Neural cell (in vitro differentiated cells): Measurements from ENCODE around the gene GALNT2. TPM values are rescaled to one million over a fixed set of nuclear protein-coding genes. Genes with fewer than 3 reads are reported as not detected.

Experiments
- H2AFZ ChIP-seq: fragments of 200-600, 300-800 bp; sonication (generic), shearing (Covaris generic); 2 replicates; pipeline ENCODE4 v1.6.0; 2014; ENCODE audit warnings: low read depth, mild to moderate bottlenecking, antibody characterized with exemption, low read length, moderate library complexity
- H3F3A ChIP-seq: fragments of 200-600 bp; shearing (Covaris generic); 2 replicates; pipeline ENCODE4 v1.6.1; 2016; ENCODE audit warnings: mild to moderate bottlenecking, moderate library complexity, mixed read lengths, antibody characterized with exemption, low read length; ENCODE audit not compliant: insufficient read depth, poor library complexity, severe bottlenecking
- H3K27ac ChIP-seq: fragments of 200-600, 300-800 bp; sonication (generic), shearing (Covaris generic); 2 replicates; pipeline ENCODE4 v1.5.1; 2014; ENCODE audit warnings: mild to moderate bottlenecking, low read length, moderate library complexity
- H3K27me3 ChIP-seq: fragments of 300-800, 200-600 bp; sonication (generic), shearing (Covaris generic); 2 replicates; pipeline ENCODE4 v1.6.0; 2014; ENCODE audit warnings: mild to moderate bottlenecking, low read depth, low read length, moderate library complexity; ENCODE audit not compliant: insufficient read depth
- H3K36me3 ChIP-seq: fragments of 300-800, 200-600 bp; sonication (generic), shearing (Covaris generic); 2 replicates; pipeline ENCODE4 v1.5.1; 2014; ENCODE audit warnings: mild to moderate bottlenecking, antibody characterized with exemption, low read length, moderate library complexity; ENCODE audit not compliant: insufficient read depth
- H3K4me2 ChIP-seq: fragments of 300-800, 200-600 bp; sonication (generic), shearing (Covaris generic); 2 replicates; pipeline ENCODE4 v1.6.0; 2014; ENCODE audit warnings: mild to moderate bottlenecking, low read length
- H3K4me3 ChIP-seq: fragments of 300-800, 200-600 bp; sonication (generic), shearing (Covaris generic); 2 replicates; pipeline ENCODE4 v1.5.1; 2014; ENCODE audit warnings: mild to moderate bottlenecking, low read length, moderate library complexity
- H3K79me2 ChIP-seq: fragments of 200-600 bp; shearing (Covaris generic); replicated peaks from 2 replicates; pipeline ENCODE4 v1.6.0; 2014; ENCODE audit warnings: mild to moderate bottlenecking, low read length, moderate library complexity; ENCODE audit not compliant: insufficient read depth
- H3K9ac ChIP-seq: fragments of 300-800, 200-600 bp; sonication (generic), shearing (Covaris generic); 2 replicates; pipeline ENCODE4 v1.6.1; 2016; ENCODE audit warnings: mild to moderate bottlenecking, low read length, mixed read lengths
- H3K9me2 ChIP-seq: fragments of 200-600 bp; shearing (Covaris generic); 2 replicates; pipeline ENCODE4 v1.6.1; 2016; ENCODE audit warnings: mild to moderate bottlenecking, low read length, mixed read lengths; ENCODE audit not compliant: insufficient read depth
- H3K9me3 ChIP-seq: fragments of 200-600, 300-800 bp; sonication (generic), shearing (Covaris generic); 2 replicates; pipeline ENCODE4 v1.6.1; 2016; ENCODE audit warnings: mild to moderate bottlenecking, mixed run types, low read length, moderate library complexity, mixed read lengths
- H4K20me1 ChIP-seq: fragments of 200-600 bp; shearing (Covaris generic); 2 replicates; pipeline ENCODE4 v1.6.1; 2016; ENCODE audit warnings: mild to moderate bottlenecking, mixed run types; ENCODE audit not compliant: insufficient read depth
- EP300 ChIP-seq: fragments of 450-650 bp; conservative IDR thresholded peaks from 2 replicates; pipeline ENCODE4 v1.6.1; 2014; ENCODE audit warnings: antibody characterized with exemption, mild to moderate bottlenecking, moderate library complexity; ENCODE audit not compliant: poor library complexity, severe bottlenecking
- EZH2 ChIP-seq: fragments of 200-600, 300-800 bp; shearing (Covaris generic), sonication (generic); IDR thresholded peaks from 2 replicates; pipeline ENCODE4 v1.6.1; 2014; ENCODE audit warnings: antibody characterized with exemption, low read length, borderline replicate concordance, mild to moderate bottlenecking; ENCODE audit not compliant: insufficient read depth, poor library complexity, severe bottlenecking
- MXI1 ChIP-seq: fragments of 450-650 bp; conservative IDR thresholded peaks from 2 replicates; pipeline ENCODE4 v1.6.1; 2014; ENCODE audit warnings: antibody characterized with exemption, mild to moderate bottlenecking; ENCODE audit not compliant: poor library complexity, severe bottlenecking
- POLR2AphosphoS5 ChIP-seq: IDR thresholded peaks from 2 replicates; pipeline ENCODE4 v1.6.1; 2012
- RAD21 ChIP-seq: fragments of 450-650 bp; conservative IDR thresholded peaks from 2 replicates; pipeline ENCODE4 v1.6.1; 2014; ENCODE audit warnings: antibody characterized with exemption, mild to moderate bottlenecking, moderate library complexity
- SMC3 ChIP-seq: fragments of 450-650 bp; conservative IDR thresholded peaks from 2 replicates; pipeline ENCODE4 v1.6.1; 2014; ENCODE audit warnings: antibody characterized with exemption, mild to moderate bottlenecking, moderate library complexity; ENCODE audit not compliant: poor library complexity
- TAF1 ChIP-seq: IDR thresholded peaks from 2 replicates; pipeline ENCODE4 v1.6.1; 2012; ENCODE audit warnings: low read depth
- polyA plus RNA-seq: library from polyadenylated mRNA; depleted of rRNA; stranded (reverse); fragments of >200 nt; gene quantifications from 2 replicates; pipeline ENCODE4 v1.2.3, GENCODE V29; 2014
- TF ChIP-seq, protein P1 (sequence below): IDR thresholded peaks from 2 replicates; pipeline ENCODE4 v1.6.1; 2012; ENCODE audit warnings: borderline replicate concordance
- TF ChIP-seq, protein P2 (sequence below): fragments of 450-650 bp; IDR thresholded peaks from 2 replicates; pipeline ENCODE4 v1.5.1; 2014; ENCODE audit warnings: antibody characterized with exemption, mild to moderate bottlenecking, moderate library complexity; ENCODE audit not compliant: poor library complexity, severe bottlenecking

Gene GALNT2
- polyA plus RNA-seq, 1 donor from 2014 or later = 38.8 TPM

DNA sequence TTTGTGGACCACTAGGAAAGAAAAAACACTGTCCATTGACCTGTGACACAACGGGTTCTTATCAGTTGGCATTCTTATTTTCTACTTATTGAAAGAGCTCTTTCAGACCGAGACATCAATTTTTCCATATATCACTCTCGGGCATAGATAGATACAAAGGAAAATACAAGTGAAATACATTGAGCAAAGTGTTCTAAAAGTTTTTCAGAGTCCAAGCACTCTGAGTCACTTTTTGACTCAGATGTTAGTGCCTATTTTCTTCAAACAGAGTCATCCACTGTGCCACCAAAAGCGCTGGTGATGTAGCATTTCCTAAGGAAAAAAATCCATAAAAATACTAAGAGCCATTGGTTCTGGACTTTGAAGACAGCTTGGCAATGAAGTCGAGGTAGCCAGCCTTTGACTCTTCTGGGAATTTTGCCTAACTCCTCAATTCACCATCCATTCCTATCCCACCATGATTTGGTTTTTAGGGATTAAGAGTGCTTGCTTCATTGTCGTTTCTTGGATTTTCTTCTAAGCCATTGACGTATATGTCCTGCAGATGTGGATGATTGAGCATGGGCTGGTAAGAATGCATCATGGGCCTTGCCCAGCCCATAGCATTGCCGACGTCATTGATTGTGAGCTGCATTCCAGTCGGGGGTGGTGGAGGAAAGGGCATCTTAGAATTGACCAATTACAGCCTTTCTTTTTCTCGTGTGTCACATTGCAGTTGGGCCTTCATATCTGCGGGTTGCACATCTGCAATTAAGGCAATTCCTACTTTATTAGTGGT is 10.6 kb downstream of the GALNT2 start:
- no peaks in the 10 kb centered on the region for H3F3A ChIP-seq
- H3K4me3 ChIP-seq = no peak overlapping the region
- peaks cover 52% of the 10 kb centered on the region for H3K79me2 ChIP-seq
- no peaks in the 10 kb centered on the region for H3K27me3 ChIP-seq
- TF ChIP-seq, protein P1, sequence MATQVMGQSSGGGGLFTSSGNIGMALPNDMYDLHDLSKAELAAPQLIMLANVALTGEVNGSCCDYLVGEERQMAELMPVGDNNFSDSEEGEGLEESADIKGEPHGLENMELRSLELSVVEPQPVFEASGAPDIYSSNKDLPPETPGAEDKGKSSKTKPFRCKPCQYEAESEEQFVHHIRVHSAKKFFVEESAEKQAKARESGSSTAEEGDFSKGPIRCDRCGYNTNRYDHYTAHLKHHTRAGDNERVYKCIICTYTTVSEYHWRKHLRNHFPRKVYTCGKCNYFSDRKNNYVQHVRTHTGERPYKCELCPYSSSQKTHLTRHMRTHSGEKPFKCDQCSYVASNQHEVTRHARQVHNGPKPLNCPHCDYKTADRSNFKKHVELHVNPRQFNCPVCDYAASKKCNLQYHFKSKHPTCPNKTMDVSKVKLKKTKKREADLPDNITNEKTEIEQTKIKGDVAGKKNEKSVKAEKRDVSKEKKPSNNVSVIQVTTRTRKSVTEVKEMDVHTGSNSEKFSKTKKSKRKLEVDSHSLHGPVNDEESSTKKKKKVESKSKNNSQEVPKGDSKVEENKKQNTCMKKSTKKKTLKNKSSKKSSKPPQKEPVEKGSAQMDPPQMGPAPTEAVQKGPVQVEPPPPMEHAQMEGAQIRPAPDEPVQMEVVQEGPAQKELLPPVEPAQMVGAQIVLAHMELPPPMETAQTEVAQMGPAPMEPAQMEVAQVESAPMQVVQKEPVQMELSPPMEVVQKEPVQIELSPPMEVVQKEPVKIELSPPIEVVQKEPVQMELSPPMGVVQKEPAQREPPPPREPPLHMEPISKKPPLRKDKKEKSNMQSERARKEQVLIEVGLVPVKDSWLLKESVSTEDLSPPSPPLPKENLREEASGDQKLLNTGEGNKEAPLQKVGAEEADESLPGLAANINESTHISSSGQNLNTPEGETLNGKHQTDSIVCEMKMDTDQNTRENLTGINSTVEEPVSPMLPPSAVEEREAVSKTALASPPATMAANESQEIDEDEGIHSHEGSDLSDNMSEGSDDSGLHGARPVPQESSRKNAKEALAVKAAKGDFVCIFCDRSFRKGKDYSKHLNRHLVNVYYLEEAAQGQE = no peak
- TF ChIP-seq POLR2AphosphoS5 (no peak), TAF1 (no peak), EP300 (no peak), RAD21 (no peak), EZH2 (no peak), MXI1 (no peak), SMC3 (no peak)
- TF ChIP-seq, protein P2, sequence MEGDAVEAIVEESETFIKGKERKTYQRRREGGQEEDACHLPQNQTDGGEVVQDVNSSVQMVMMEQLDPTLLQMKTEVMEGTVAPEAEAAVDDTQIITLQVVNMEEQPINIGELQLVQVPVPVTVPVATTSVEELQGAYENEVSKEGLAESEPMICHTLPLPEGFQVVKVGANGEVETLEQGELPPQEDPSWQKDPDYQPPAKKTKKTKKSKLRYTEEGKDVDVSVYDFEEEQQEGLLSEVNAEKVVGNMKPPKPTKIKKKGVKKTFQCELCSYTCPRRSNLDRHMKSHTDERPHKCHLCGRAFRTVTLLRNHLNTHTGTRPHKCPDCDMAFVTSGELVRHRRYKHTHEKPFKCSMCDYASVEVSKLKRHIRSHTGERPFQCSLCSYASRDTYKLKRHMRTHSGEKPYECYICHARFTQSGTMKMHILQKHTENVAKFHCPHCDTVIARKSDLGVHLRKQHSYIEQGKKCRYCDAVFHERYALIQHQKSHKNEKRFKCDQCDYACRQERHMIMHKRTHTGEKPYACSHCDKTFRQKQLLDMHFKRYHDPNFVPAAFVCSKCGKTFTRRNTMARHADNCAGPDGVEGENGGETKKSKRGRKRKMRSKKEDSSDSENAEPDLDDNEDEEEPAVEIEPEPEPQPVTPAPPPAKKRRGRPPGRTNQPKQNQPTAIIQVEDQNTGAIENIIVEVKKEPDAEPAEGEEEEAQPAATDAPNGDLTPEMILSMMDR = no peak
- no peak overlapping the region for H3K4me2 ChIP-seq
- no peak overlapping the region for H3K27ac ChIP-seq
- no peaks in the 10 kb centered on the region for H3K36me3 ChIP-seq
- no peak overlapping the region for H2AFZ ChIP-seq
- H3K9ac ChIP-seq = no peak overlapping the region
- H4K20me1 ChIP-seq = no peaks in the 10 kb centered on the region
- H3K9me3 ChIP-seq = no peaks in the 10 kb centered on the region
- H3K9me2 ChIP-seq = no peaks in the 10 kb centered on the region

DNA sequence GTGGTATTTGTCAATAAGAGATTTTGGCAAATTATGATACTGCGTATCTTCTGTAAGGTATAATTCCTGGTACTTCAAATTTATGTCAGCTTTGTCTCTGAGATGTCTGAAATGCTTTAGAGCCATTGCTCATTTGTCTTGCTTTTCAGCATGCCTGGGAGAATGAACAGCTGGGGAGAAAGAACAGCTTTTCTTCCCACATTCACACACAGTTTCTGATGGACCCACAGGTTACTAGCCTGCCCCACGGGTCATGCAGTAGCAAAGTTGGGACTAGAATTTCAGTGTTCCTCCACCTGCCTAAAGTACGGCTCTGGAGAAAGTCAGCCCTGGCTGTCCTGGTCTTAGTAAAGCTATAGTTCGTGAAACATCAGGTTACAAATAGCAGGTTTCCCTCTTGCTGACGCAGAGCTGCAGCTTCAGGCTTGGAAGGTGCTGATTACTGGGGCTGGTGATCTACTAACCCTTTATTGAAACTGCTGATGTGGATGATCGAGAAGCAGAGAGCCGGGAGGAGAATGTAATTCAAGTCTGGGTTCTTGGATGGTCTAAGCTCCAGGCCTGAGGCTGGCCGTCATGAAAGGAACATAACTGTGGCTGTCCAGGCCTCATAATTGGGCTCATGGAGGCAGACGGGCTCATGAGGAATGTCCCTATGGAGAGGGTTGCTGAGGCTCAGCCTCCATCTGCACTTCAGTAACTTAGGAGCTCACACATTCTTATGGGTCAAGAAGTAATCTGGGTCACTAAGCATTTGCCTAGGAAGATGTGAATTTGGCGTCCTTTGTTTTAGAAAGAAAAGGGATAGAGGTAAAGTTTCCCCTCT is 12.4 kb downstream of the GALNT2 start:
- Histone ChIP-seq H3K27ac (peak overlapping the region; percentile 18), H3K9me3 (no peaks in the 10 kb centered on the region), H3K4me2 (no peak overlapping the region), H3K27me3 (no peaks in the 10 kb centered on the region), H3K9ac (peak overlapping the region; percentile 9), H3K4me3 (no peak overlapping the region), H3F3A (no peaks in the 10 kb centered on the region), H3K79me2 (peaks cover 47% of the 10 kb centered on the region), H4K20me1 (no peaks in the 10 kb centered on the region), H3K9me2 (no peaks in the 10 kb centered on the region), H3K36me3 (no peaks in the 10 kb centered on the region), H2AFZ (no peak overlapping the region)
- TF ChIP-seq RAD21 = no peak
- TF ChIP-seq EP300 = no peak
